Frontal cortex (tissue), 4 donors: ENCODE measurements around the gene KANSL1. TPM values are rescaled to one million over a fixed set of nuclear protein-coding genes. Genes with fewer than 3 reads are reported as not detected.

Experiments used
- DNase-seq, 2 donors: peaks; one replicate each; pipeline ENCODE4 v3.0.0; 2012; ENCODE audit warnings: low spot score in 2 of 2
- FAIRE-seq: peaks from 2 replicates; lab custom pipeline; 2012; peaks lifted over from hg19 to GRCh38; lab: Jason Lieb, UNC
- total RNA-seq: library from RNA; depleted of rRNA; stranded (reverse); fragments of >200 nt; gene quantifications from one replicate; pipeline ENCODE4 v1.2.3, GENCODE V29; 2014
- donor health status: control.
- donor health status: control.
- donor health status: control.

Gene KANSL1
- total RNA-seq, 1 donor from 2014 or later, result 113 TPM

GRCh38 chr17:45996282-45996937 lies 196.8 kb downstream of the KANSL1 start:
- no peak for DNase-seq
- no peak for FAIRE-seq

DNA sequence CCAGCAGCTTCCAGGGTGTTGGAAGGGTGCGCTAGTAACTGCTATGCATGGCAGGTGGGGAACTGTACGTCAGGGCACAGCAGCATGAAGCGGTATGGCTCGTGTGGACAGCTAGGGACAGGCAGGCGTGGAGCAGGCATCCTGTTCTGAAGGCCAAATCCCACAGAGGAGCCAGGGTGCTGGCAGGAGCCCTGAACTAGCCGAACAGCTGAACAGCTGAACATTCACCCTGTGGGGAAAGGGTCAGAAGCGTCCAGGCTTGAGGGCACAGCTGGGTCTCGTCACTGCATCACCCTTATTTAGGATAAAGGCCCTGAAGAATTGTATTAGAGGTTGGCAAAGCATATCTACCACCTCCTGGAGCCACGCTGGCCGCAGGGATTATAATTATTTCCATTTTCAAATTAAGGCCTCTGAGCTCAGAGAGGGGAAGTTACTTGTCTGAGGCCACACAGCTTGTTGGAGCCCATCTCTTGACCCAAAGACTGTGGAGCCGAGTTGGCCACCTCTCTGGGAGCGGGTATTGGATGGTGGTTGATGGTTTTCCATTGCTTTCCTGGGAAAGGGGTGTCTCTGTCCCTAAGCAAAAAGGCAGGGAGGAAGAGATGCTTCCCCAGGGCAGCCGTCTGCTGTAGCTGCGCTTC lies 197.5 kb downstream of the KANSL1 start:
- FAIRE-seq, result no peak

DNA sequence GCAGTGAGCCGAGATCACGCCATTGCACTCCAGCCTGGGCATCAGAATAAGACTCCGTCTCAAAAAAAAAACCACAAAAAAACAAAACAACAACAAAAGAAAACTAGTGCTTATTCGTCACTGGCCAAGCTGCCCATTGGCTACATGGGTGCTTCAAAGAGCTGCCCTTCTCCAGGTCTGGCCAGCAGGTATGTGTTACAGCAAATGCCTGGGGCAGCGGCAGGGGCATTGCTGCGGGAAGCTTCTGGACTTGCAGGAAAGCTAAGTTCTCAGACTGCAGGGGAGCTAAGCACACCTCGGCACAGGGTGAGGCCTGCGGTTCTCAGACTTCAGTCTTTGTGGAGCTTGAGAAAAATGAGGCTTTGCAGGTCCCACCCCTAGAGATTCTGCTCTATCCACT lies 198.2 kb downstream of the KANSL1 start:
- FAIRE-seq, result no peak
- no peak for DNase-seq

More for the DNA sequence above, 197.5 kb downstream of the KANSL1 start:
- no peak for DNase-seq

DNA sequence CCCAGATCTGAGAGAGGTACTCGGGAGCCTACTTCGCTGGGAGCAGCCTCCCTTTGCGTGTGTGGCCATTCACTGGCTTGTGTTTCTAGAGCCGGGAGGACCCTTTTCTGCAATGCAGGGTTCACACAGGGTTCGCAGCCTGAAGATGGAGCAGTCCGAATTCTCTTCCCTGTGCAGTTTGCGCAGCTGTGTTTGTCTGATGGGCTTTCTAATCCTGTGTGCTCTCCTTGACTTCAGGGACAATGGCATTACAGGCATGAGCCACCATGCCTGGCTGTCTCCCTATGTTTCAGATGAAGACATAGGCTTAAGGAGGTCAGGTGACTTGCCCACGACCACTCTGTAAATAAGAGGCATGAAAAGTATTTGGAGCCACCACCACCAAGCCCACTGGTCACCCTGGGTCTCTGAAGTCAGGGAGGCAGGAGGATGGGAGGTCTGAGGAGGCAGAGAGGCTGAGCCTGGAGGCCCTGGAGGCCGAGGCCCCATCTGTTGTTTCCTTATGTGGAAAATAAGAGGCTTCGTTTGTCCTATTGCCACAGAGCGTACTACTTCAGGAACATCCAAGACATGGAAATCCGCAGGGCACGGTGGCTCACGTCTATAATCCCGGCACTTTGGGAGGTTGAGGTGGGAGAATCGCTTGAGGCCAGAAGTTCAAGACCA lies 199.1 kb downstream of the KANSL1 start:
- FAIRE-seq (no peak), DNase-seq (no peak)

DNA sequence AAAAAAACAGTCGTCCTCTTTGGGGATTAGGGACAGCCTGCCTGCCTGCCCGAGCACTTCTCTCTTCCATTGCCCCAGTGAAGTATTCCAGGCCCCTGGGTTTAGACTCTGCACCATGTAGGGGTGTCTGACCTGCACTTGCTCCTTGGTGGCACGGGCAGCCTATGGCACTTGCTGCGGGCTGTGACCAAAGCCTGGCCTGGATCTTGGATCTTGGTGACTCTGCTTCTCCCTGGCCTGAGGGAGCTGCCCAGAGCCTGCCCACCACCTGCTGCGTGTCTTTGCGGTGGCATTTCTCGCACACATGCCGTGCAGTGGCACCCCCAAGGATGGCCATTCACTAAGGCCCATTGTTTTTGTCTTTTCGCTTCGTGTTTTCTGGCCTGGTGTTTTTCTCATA lies 200.3 kb downstream of the KANSL1 start:
- DNase-seq (no peak), FAIRE-seq (no peak)

DNA sequence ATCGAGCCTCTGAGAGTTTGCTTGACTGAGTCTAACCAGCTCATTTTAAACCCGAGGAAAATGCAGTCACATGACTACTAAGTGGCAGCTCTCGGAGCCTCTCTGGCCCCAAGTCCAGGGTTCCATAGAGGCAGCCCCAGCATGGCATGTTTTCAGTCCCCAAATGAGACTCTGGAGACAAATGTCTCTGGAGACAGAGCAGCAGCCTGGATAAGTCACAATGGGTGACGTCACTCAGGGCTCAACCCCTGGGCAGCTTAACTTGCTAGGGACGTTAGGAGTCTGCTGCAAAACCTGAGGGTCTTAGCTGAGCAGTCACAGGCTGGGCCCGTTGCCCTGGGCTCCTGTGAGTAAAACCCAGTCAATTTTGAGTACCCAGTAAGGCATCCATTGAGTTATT lies 201.1 kb downstream of the KANSL1 start:
- no peak for DNase-seq
- FAIRE-seq, result no peak

GRCh38 chr17:45991341-45991740 lies 201.9 kb downstream of the KANSL1 start:
- FAIRE-seq, result no peak
- DNase-seq, result no peak

GRCh38 chr17:45990886-45991285 lies 202.3 kb downstream of the KANSL1 start:
- FAIRE-seq, result no peak
- no peak for DNase-seq

DNA sequence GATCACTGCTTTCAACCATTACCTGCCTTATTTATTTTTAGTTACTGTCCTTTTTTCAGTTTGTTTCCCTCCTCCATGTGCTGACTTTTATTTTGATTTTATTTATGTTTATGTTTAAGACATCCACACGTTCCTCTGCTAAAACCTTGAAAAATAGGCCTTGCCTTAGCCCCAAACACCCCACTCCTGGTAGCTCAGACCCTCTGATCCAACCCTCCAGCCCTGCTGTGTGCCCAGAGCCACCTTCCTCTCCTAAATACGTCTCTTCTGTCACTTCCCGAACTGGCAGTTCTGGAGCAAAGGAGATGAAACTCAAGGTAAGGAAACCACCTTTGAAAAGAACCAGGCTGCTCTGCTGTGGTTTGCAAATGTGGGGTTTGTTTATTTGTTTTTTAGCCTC lies 203.5 kb downstream of the KANSL1 start:
- FAIRE-seq (no peak), DNase-seq (no peak)

DNA sequence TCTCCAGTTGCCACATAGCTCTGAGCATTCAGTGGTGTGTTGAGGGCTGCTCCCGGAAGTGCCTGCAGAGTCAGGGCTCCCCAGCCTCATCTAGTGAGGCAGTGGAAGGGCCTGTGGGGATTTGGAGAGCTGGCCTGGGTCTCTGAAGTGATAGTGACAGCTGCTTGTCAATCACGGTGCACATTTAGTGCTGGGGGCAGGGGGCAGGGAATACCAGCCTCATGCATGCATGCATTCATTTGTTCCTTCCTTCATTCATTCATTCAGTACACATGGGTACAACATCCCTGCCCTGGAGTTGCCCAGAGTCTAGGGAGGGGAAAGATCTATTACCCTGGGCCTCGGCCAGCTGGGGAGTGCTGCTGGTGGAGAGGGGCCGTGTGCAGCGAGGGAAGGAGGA lies 205.5 kb downstream of the KANSL1 start:
- no peak for DNase-seq
- FAIRE-seq, result no peak

DNA sequence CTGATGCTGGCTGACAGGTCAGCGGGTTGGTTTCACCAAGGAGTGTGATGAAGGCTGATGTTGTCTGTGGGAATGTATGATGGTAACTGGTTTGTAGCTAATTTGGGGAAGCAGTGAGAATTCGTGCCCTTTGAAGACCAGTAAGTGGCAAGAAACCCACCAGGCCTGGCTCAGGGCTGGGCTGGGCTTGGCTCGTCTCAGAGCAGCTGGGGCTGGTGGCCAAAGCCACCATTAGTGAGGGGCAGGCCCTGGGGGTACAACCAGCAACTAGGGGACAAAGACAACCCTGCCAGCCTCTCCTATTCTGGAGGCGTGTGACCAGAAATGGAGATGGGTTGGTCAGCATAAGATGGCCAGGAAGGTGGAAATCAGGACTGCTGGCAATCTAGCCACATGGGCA lies 207.2 kb downstream of the KANSL1 start:
- FAIRE-seq, result no peak
- no peak for DNase-seq

DNA sequence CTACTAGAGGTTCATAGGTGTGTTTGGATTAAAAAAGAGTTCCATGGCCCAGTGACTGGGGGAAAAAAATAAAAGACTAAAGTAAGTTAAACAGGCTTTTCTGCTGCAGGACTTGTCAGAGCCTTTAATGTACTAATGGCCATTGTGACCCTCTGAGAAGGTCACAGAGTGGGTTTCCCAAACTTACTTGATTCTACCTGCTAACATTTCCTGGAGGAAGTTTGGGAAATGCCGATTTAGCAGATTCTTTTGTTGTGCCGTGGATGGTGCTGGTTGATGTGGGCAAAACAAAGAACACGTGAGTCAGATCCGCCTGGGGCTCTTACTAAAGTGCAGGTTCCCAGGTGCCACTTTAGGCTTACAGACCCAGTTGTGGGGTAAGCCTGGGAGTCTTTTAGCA lies 207.8 kb downstream of the KANSL1 start:
- FAIRE-seq, result no peak
- DNase-seq, result no peak

- no peak for DNase-seq
- no peak for FAIRE-seq
Observed at GRCh38 chr17:45984368-45984767, 208.9 kb downstream of the KANSL1 start.

DNA sequence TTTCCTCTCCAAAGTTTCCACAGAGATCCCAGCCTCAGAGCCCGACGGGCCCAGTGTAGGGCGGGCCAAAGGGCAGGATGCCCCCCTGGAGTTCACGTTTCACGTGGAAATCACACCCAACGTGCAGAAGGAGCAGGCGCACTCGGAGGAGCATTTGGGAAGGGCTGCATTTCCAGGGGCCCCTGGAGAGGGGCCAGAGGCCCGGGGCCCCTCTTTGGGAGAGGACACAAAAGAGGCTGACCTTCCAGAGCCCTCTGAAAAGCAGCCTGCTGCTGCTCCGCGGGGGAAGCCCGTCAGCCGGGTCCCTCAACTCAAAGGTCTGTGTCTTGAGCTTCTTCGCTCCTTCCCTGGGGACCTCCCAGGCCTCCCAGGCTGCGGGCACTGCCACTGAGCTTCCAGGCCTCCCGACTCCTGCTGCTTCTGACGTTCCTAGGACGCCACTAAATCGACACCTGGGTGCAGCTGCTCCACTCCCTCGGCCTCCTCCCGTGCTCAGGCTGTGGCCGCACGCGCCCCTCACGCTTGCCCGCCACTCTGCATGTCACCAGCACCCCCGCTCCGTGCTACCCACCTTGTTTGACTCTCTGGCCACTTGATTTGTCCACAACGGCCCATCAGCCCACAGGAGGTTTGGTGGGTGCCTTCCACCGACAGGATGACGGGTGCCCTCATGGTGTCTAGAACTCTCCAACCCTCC lies 209.5 kb downstream of the KANSL1 start:
- FAIRE-seq (no peak), DNase-seq (no peak)

- no peak for DNase-seq
Observed at GRCh38 chr17:45982791-45983613, 210.2 kb downstream of the KANSL1 start.

DNA sequence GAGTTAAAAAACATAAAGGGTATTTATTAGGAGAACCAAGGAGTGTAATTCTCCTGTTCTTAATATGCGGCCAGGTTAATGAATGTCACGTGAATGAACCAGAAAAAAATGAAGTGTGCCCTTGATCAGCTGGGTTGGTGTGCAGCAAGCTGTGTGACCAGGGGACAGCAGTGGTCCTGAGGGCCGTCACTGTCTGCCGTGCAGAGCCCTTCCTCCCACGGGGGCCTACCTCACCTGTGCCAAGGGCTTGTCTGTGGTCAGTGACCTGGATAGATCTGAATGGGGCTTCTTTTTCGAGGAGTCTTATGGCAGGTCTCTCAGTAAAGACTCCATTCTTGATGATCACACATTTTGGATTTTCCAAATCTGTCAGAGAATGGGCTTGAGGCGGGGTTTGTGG lies 211.9 kb downstream of the KANSL1 start:
- FAIRE-seq (no peak), DNase-seq (no peak)

More at GRCh38 chr17:45982791-45983613, 210.2 kb downstream of the KANSL1 start:
- no peak for FAIRE-seq

GRCh38 chr17:45980855-45981254 lies 212.4 kb downstream of the KANSL1 start:
- DNase-seq, result no peak
- FAIRE-seq, result no peak
